ENCODE measurements around the gene CHADL.

CHADL gene

DNA sequence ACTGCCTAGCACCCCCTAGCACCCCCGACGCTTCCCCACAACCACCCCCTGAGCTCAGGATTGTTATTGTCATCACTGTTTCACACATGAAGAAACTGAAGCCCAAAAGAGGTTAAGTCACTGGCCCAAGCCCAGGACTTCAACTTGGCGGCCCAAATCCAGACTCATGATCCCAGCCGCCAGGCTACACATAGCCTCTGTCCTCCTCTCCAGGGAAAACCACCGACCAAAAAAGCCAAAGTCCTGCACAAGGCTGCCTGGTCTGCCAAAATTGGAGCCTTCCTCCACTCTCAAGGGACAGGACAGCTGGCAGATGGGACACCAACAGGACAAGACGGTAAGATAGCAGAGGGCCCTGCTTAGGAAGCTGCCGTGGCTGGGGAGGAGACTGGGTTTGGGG, 24.8 kb downstream of the CHADL start:
- Histone ChIP-seq H3K4me1 (ENCODE audit: control insufficient read depth, insufficient read depth, low read length, poor library complexity, severe bottlenecking) (peaks cover 7% of the 10 kb centered on the region), H3K36me3 (ENCODE audit: control insufficient read depth, insufficient read depth, low read length) (peaks cover 35% of the 10 kb centered on the region), H3K9me3 (ENCODE audit: control insufficient read depth, low read length) (no peaks in the 10 kb centered on the region), H3K27me3 (replicated peaks; ENCODE audit: control insufficient read depth, insufficient read depth, low read length, poor library complexity, severe bottlenecking) (no peaks in the 10 kb centered on the region), H3K4me3 (ENCODE audit: insufficient read depth, low read depth, low read length, poor library complexity, severe bottlenecking) (no peak overlapping the region), H3K27ac (ENCODE audit: insufficient read depth, low read length, poor library complexity, severe bottlenecking) (no peak overlapping the region)
- no peak for DNase-seq

DNA sequence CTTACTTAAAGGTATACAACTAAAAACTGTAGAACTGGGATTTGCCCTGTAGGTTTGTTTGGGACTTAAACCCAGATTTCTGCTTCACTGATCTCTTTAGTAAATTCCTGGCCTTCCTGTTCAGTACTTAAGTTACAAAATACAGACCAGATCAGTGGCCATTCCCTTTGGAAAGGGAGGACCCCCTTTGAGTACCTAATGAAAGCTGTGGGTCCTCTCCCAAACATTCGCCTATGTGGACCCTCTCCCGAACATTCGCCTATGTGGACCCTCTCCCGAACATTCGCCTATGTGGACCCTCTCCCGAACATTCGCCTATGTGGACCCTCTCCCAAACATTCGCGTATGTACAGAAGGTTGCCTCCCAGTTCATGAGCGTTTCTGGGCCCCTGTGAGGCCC, 25.3 kb downstream of the CHADL start:
- H3K4me1 ChIP-seq (ENCODE audit: control insufficient read depth, insufficient read depth, low read length, poor library complexity, severe bottlenecking), result peaks cover 7% of the 10 kb centered on the region

DNA sequence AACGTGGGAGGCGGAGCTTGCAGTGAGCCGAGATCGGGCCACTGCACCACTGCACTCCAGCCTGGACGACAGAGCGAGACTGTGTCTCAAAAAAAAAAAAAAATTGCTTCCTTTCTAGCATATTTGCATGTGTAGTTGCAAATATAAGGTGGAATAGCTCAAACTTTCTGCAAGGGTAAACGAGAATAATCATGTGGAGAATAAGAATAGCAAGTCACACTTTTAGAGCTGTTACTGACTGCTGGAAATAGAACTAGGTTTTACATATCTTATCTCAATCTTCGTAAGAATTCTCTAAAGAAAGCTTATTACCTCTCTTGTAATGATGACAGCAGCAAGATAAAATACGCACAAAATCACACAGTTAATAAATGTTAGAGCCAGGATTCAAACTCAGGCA, 34.0 kb downstream of the CHADL start:
- Histone ChIP-seq H3K27ac (ENCODE audit: insufficient read depth, low read length, poor library complexity, severe bottlenecking) (no peak overlapping the region), H3K9me3 (ENCODE audit: control insufficient read depth, low read length) (no peaks in the 10 kb centered on the region), H3K27me3 (replicated peaks; ENCODE audit: control insufficient read depth, insufficient read depth, low read length, poor library complexity, severe bottlenecking) (no peaks in the 10 kb centered on the region), H3K36me3 (ENCODE audit: control insufficient read depth, insufficient read depth, low read length) (peaks cover 6% of the 10 kb centered on the region), H3K4me3 (ENCODE audit: insufficient read depth, low read depth, low read length, poor library complexity, severe bottlenecking) (no peak overlapping the region), H3K4me1 (ENCODE audit: control insufficient read depth, insufficient read depth, low read length, poor library complexity, severe bottlenecking) (peaks cover 11% of the 10 kb centered on the region)
- no peak for DNase-seq

More for the DNA sequence above, 25.3 kb downstream of the CHADL start:
- DNase-seq, result no peak
- no peak overlapping the region for H3K4me3 ChIP-seq (ENCODE audit: insufficient read depth, low read depth, low read length, poor library complexity, severe bottlenecking)
- no peaks in the 10 kb centered on the region for H3K9me3 ChIP-seq (ENCODE audit: control insufficient read depth, low read length)
- no peaks in the 10 kb centered on the region for H3K27me3 ChIP-seq (replicated peaks; ENCODE audit: control insufficient read depth, insufficient read depth, low read length, poor library complexity, severe bottlenecking)
- no peak overlapping the region for H3K27ac ChIP-seq (ENCODE audit: insufficient read depth, low read length, poor library complexity, severe bottlenecking)
- H3K36me3 ChIP-seq (ENCODE audit: control insufficient read depth, insufficient read depth, low read length), result peaks cover 31% of the 10 kb centered on the region

DNA sequence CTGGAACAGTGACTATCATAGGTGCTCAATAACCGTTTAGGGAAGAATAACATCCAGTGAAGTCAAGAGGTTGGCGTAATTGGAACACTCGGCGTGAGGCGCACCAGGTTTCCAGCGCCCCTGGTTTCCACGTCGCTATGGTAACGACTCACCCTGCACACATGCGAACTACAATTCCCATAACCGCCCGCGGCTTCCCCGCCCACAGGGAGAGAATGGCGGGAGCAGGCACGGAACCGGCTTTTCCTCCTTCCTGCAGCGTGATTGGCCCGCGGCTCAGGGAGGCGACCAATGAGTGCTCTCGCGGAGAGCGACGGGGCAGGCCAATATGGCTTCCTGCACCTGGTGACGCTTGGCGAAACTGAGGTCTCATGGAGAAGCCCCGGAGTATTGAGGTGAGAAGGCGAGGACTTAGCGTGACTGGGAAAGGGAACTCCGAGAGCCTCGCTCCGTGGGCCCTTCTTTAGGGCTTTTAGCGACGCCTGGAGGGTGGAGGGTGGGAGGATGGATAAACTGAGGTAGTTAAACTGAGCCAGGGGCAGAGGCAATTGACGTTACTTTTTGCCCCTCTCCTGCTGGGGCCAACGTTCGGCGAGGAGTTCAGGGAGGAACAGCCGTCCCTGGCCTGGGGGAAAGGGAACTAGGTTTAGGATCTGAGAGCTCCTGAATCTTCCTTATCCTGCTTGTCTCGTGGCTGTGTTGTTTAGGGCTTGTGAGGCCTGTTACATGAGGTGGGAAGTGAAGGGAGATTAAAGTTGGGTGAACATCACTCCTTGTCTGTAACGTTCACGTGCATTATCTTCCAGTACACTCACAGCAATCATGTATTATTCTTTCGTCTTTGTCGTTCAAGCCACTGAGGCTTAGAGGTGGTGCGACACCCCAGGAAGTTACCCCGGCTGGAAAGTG, 35.5 kb downstream of the CHADL start, which contains the start of gene L3MBTL2:
TSS of gene L3MBTL2 (plus strand) at position 321 of the 909 bp plus-strand sequence. CDS start at position 372, 51 bp downstream.
- Histone ChIP-seq H3K4me1 (ENCODE audit: control insufficient read depth, insufficient read depth, low read length, poor library complexity, severe bottlenecking) (peaks cover 11% of the 10 kb centered on the region), H3K9me3 (ENCODE audit: control insufficient read depth, low read length) (no peaks in the 10 kb centered on the region), H3K4me3 (ENCODE audit: insufficient read depth, low read depth, low read length, poor library complexity, severe bottlenecking) (peak within 1 kb of the TSS; percentile 86), H3K27me3 (replicated peaks; ENCODE audit: control insufficient read depth, insufficient read depth, low read length, poor library complexity, severe bottlenecking) (no peaks in the 10 kb centered on the region), H3K36me3 (ENCODE audit: control insufficient read depth, insufficient read depth, low read length) (peaks cover 6% of the 10 kb centered on the region), H3K27ac (ENCODE audit: insufficient read depth, low read length, poor library complexity, severe bottlenecking) (peak within 1 kb of the TSS; percentile 83)
- DNase-seq, result peak; percentile 96 to 99 (median 98)

DNA sequence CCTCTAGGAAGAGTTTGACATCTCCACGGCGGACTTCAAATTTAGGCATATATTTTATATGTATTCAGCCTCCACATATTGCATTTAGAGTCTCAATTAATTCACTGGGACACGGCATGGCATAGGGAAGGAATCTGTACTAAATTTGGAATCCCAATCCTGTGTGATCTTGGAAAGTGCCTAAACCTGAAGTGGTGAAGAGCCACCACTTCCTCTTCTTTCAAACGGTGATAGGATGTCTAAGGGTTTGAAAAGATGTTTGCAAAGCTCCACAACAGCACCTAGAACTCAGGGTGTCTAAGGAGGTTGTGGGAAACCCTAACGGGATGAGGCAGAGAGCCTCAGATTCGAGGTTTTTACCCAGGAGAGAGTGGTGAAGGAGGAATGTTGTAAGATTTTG, 36.7 kb downstream of the CHADL start:
- Histone ChIP-seq H3K4me3 (ENCODE audit: insufficient read depth, low read depth, low read length, poor library complexity, severe bottlenecking) (no peak overlapping the region), H3K27ac (ENCODE audit: insufficient read depth, low read length, poor library complexity, severe bottlenecking) (no peak overlapping the region), H3K9me3 (ENCODE audit: control insufficient read depth, low read length) (no peaks in the 10 kb centered on the region), H3K36me3 (ENCODE audit: control insufficient read depth, insufficient read depth, low read length) (no peaks in the 10 kb centered on the region), H3K27me3 (replicated peaks; ENCODE audit: control insufficient read depth, insufficient read depth, low read length, poor library complexity, severe bottlenecking) (no peaks in the 10 kb centered on the region), H3K4me1 (ENCODE audit: control insufficient read depth, insufficient read depth, low read length, poor library complexity, severe bottlenecking) (peaks cover 11% of the 10 kb centered on the region)
- no peak for DNase-seq

DNA sequence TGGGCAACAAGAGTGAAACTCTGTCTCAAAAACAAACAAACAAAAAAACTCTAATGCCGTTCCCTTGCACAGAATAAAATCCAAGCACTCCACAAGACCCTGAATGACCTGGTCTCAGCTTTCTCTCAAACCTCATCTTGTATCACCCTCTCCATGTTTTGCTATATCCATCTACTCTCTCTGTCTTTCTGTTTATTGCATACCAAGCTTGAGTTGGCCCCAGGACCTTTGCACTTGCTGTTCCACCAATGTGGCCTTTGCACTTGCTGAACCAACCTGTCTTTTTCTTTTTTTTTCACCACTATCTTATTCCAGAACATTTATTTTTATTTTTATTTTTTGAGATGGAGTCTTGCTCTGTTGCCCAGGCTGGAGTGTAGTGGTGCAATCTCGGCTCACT, 37.6 kb downstream of the CHADL start:
- Histone ChIP-seq H3K27me3 (replicated peaks; ENCODE audit: control insufficient read depth, insufficient read depth, low read length, poor library complexity, severe bottlenecking) (no peaks in the 10 kb centered on the region), H3K9me3 (ENCODE audit: control insufficient read depth, low read length) (no peaks in the 10 kb centered on the region), H3K4me1 (ENCODE audit: control insufficient read depth, insufficient read depth, low read length, poor library complexity, severe bottlenecking) (peaks cover 16% of the 10 kb centered on the region), H3K27ac (ENCODE audit: insufficient read depth, low read length, poor library complexity, severe bottlenecking) (no peak overlapping the region), H3K4me3 (ENCODE audit: insufficient read depth, low read depth, low read length, poor library complexity, severe bottlenecking) (no peak overlapping the region), H3K36me3 (ENCODE audit: control insufficient read depth, insufficient read depth, low read length) (no peaks in the 10 kb centered on the region)
- DNase-seq, result no peak

DNA sequence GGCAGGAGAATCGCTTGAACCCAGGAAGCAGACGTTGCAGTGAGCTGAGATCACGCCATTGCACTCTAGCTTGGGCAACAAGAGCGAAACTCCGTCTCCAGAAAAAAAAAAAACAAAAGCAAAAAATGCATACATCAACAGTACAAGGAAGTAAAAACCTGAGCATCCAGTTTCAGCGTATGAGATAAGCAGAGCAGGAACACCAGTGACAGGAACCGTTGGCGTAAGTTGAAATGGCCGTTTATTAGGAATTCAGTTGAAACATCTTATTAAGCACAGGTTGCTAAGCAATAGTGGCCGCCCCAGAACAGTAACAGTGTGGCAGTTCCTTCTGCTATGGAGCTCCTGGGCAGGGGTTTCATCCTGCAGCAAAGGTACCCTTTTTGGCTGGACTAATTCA, 39.6 kb downstream of the CHADL start:
- no peaks in the 10 kb centered on the region for H3K9me3 ChIP-seq (ENCODE audit: control insufficient read depth, low read length)
- H3K27ac ChIP-seq (ENCODE audit: insufficient read depth, low read length, poor library complexity, severe bottlenecking), result no peak overlapping the region
- no peak for DNase-seq
- H3K4me1 ChIP-seq (ENCODE audit: control insufficient read depth, insufficient read depth, low read length, poor library complexity, severe bottlenecking), result peaks cover 14% of the 10 kb centered on the region
- H3K4me3 ChIP-seq (ENCODE audit: insufficient read depth, low read depth, low read length, poor library complexity, severe bottlenecking), result no peak overlapping the region
- H3K36me3 ChIP-seq (ENCODE audit: control insufficient read depth, insufficient read depth, low read length), result no peaks in the 10 kb centered on the region
- H3K27me3 ChIP-seq (replicated peaks; ENCODE audit: control insufficient read depth, insufficient read depth, low read length, poor library complexity, severe bottlenecking), result no peaks in the 10 kb centered on the region

DNA sequence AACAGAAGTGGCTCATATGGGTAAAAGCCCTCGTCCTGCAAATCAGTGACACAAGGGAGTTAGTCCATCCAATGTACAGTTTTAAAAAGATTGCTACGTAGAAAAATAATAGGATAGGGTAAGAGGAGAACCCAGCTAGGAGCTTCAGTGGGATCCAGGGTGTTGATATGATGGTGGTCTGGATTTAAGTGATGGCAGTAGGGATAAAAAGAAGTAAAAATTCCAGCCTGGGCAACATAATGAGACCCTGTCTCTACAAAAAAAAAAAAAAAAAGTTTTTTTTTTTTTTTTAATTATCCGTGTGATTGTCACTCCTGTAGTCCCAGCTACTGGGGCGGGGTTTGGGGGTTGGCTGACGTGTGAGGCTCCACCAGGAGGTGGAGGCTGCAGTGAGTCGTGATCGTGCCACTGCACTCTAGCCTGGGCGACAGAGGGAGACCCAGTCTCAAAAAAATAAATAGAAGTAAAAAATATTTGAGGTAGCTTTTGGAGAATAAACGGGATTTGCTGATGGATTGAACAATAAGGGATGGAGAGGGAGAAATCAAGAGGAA, 42.6 kb downstream of the CHADL start:
- Histone ChIP-seq H3K9me3 (ENCODE audit: control insufficient read depth, low read length) (no peaks in the 10 kb centered on the region), H3K4me1 (ENCODE audit: control insufficient read depth, insufficient read depth, low read length, poor library complexity, severe bottlenecking) (peaks cover 6% of the 10 kb centered on the region), H3K27ac (ENCODE audit: insufficient read depth, low read length, poor library complexity, severe bottlenecking) (peak overlapping the region; percentile 11), H3K27me3 (replicated peaks; ENCODE audit: control insufficient read depth, insufficient read depth, low read length, poor library complexity, severe bottlenecking) (no peaks in the 10 kb centered on the region), H3K4me3 (ENCODE audit: insufficient read depth, low read depth, low read length, poor library complexity, severe bottlenecking) (peak overlapping the region; percentile 86), H3K36me3 (ENCODE audit: control insufficient read depth, insufficient read depth, low read length) (no peaks in the 10 kb centered on the region)
- peak in 2 of 3 donors; percentile 25 to 41 for DNase-seq

DNA sequence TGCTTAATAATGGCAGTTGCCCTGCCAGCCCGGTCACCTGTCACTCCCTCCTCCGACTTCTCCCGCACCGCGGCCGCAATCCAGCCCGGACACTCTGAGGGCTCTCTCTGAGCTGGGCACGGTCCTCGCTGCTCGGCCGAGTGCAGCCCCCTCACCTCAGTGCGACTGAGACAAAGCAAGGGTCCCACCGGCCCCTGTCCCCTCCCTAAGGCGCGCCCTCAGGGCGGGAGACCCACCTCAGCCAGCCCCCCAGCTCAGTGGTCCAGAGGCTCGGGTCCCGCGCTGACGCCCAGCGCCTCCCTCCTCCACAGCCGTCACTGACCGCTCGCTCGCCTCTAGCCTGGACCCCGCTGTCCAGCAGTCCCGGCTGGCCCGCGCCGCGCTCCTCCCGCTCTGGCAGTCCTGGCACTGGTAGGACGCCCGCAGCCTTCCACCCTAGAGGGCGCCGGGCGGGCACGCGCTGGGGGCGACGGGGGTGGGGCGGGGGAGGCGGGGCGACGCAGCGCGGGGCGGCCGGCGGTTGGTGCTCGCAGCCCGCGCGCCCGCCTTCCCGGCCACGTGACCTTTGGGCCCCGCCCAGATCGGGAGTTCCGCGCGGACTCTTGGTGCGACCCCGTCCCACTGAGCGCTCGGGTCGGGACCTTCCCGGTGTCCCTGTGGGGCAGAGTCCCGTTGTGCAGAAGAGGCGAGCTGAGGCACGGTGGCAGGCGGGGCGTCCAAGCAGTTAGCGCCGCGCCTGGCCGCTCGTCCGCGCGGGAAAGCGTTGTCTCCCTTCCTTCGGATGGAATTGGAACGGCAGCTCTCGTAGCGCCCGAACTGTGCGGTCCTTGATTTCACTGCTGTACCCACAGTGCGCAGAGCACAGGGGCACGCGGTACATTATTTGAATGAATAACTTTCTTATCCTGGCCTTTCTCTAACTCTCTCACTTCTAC, 43.4 kb downstream of the CHADL start:
- no peaks in the 10 kb centered on the region for H3K9me3 ChIP-seq (ENCODE audit: control insufficient read depth, low read length)
- H3K4me3 ChIP-seq (ENCODE audit: insufficient read depth, low read depth, low read length, poor library complexity, severe bottlenecking), result peak overlapping the region; percentile 86
- peak; percentile 73 to 81 (median 75) for DNase-seq
- H3K27me3 ChIP-seq (replicated peaks; ENCODE audit: control insufficient read depth, insufficient read depth, low read length, poor library complexity, severe bottlenecking), result no peaks in the 10 kb centered on the region
- peaks cover 6% of the 10 kb centered on the region for H3K4me1 ChIP-seq (ENCODE audit: control insufficient read depth, insufficient read depth, low read length, poor library complexity, severe bottlenecking)
- H3K27ac ChIP-seq (ENCODE audit: insufficient read depth, low read length, poor library complexity, severe bottlenecking), result peak overlapping the region; percentile 11
- H3K36me3 ChIP-seq (ENCODE audit: control insufficient read depth, insufficient read depth, low read length), result no peaks in the 10 kb centered on the region

Data from effector memory CD4-positive, alpha-beta T cell (primary cell).